NCI-H748 (cell line): ENCODE results near the gene SLC2A11.
"Not testable (repeated sequence)": the region's sequence is repeated elsewhere in the genome, so short reads cannot be mapped to it uniquely, and the experiment has no call there.

ENCODE experiments used
- DNase-seq: peaks from one replicate; lab custom pipeline; 2025; ENCODE audit not compliant: unreplicated experiment; lab: John Stamatoyannopoulos, UW

Gene SLC2A11

GRCh38 chr22:23845265-23846080 lies 12.2 kb upstream of the SLC2A11 start:
- DNase-seq, result no peak

GRCh38 chr22:23846081-23846469 lies 11.6 kb upstream of the SLC2A11 start:
- no peak for DNase-seq

- DNase-seq, result no peak
These were observed 10.3 kb upstream of the SLC2A11 start for GRCh38 chr22:23847310-23847920.

- DNase-seq, result no peak
These were observed 9.4 kb upstream of the SLC2A11 start for GRCh38 chr22:23847991-23848864.

GRCh38 chr22:23849009-23850006 lies 8.4 kb upstream of the SLC2A11 start:
- peak; percentile 76 for DNase-seq

- DNase-seq, result no peak
These were observed 7.5 kb upstream of the SLC2A11 start for GRCh38 chr22:23850136-23850611.

- peak; percentile 69 for DNase-seq
These were observed 712 bp upstream of the SLC2A11 start for GRCh38 chr22:23856721-23857605.

GRCh38 chr22:23858484-23858815 lies 775 bp downstream of the SLC2A11 start:
- DNase-seq, result no peak

- no peak for DNase-seq
These were observed 1.5 kb downstream of the SLC2A11 start for GRCh38 chr22:23859201-23859600.

GRCh38 chr22:23860187-23860586 lies 2.5 kb downstream of the SLC2A11 start:
- not testable (repeated sequence) for DNase-seq

GRCh38 chr22:23862103-23862502 lies 4.4 kb downstream of the SLC2A11 start:
- peak; percentile 68 for DNase-seq

GRCh38 chr22:23864499-23865154 lies 7.0 kb downstream of the SLC2A11 start:
- DNase-seq, result not testable (repeated sequence)

- no peak for DNase-seq
These were observed 10.9 kb downstream of the SLC2A11 start for GRCh38 chr22:23868580-23868979.

- no peak for DNase-seq
These were observed 17.2 kb downstream of the SLC2A11 start for GRCh38 chr22:23874871-23875270.

GRCh38 chr22:23875801-23876200 lies 18.1 kb downstream of the SLC2A11 start:
- DNase-seq, result no peak

- DNase-seq, result no peak
These were observed 19.9 kb downstream of the SLC2A11 start for GRCh38 chr22:23877566-23877965.

- no peak for DNase-seq
These were observed 20.5 kb downstream of the SLC2A11 start for GRCh38 chr22:23878219-23878618.

- no peak for DNase-seq
These were observed 24.7 kb downstream of the SLC2A11 start for GRCh38 chr22:23882370-23882769.

GRCh38 chr22:23883658-23884057 lies 26.0 kb downstream of the SLC2A11 start:
- no peak for DNase-seq
